ENCODE results near the gene PDE3B. TPM values are rescaled to one million over a fixed set of nuclear protein-coding genes. Genes with fewer than 3 reads are reported as not detected.

PDE3B gene
- total and polyA plus RNA-seq, 9 of the 15 experiments (the other 6 are each of a cell fraction or from before 2014, with no cell fraction given) = 2.3 to 22.5 (median 12.2) TPM

DNA sequence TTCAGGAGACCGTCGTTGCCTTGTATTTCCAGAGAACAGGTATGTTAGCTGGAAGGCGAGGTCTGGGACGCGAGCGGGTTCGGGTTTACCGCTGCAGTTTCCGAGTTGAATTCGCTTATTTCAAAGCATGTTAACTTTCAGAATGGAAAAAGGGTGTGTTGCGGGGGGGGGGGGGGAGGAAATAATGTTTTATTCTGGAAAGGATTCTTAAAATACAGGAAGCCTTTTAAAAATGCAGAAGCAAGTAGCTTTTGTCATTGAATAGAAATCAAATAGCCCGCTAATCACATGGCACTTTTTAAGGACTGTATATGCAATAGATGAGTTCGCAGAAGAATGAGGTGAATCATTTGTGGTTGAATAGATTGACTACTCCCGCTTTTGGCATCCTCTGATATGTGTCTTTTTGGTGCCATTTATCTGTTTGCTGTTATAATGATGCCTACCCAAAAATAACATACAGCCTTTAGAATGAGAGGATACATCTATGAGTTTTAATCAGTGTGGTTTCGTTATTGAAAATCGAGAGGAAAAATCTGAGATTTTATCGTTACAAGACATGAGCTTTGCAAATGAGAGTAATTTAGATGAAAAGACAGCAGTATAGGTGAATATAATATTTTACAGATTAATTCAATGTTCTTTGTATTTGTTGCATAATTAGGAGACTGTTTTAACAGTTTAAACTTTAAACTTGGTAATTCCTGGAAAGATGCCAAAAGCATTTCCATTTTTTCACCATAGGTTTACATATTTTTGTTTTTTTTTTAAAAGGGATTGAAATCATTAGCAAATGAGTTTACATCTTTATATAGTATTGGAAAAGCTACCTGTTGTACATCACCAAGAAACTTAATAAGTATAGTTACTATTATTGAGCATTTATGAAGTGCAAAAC, 1.7 kb downstream of the PDE3B start:
- no peaks in the 10 kb centered on the region for H3K9me3 ChIP-seq (replicated peaks; ENCODE audit: control insufficient read depth, insufficient read depth, low read depth, low read length)
- DNase-seq (ENCODE audit: extremely low read depth in 1 of 4, low spot score in 3 of 4) = peak in 2 of 4 experiments; percentile 38 to 51
- BruUV-seq (replicated peaks) = TSS peak; percentile 41
- H4K20me1 ChIP-seq (replicated peaks; ENCODE audit: control insufficient read depth, insufficient read depth, low read length) = peaks cover 10% of the 10 kb centered on the region
- peak overlapping the region; percentile 75 for H2AFZ ChIP-seq (ENCODE audit: low read depth, low read length)
- H3K4me2 ChIP-seq (ENCODE audit: insufficient read depth, low read length) = peak overlapping the region; percentile 88
- 2% methylated on average over 16 of the region's 17 CpGs for WGBS (ENCODE audit: insufficient coverage, low coverage, missing lambda C conversion rate)
- no peak for ATAC-seq
- peaks cover 16 to 27% of the 10 kb centered on the region in 2 experiments for H3K4me1 ChIP-seq (replicated peaks in 1 of 2; ENCODE audit: control insufficient read depth in 2 of 2, insufficient read depth in 2 of 2, low read length in 2 of 2)
- CTCF ChIA-PET (ENCODE audit: low intra/inter-chr PET ratio) = no interaction called here
- H3K36me3 ChIP-seq (ENCODE audit: control insufficient read depth, insufficient read depth, low read length) = peaks cover 19% of the 10 kb centered on the region
- H3K4me3 ChIP-seq = peak overlapping the region; percentile 77
- peak overlapping the region; percentile 92 for H3K27ac ChIP-seq (ENCODE audit: extremely low read depth, low read depth, low read length)
- POLR2A ChIA-PET = interaction anchor here (0.6 to 1.8 kb wide), 12 partner anchors 8 to 246 kb away, joined by 3 to 6 read pairs (median 4); partner anchors contain the start of gene CYP2R1
- peak; percentile 57 for FAIRE-seq
- H3K79me2 ChIP-seq (ENCODE audit: control insufficient read depth, insufficient read depth, low read length) = peaks cover 99% of the 10 kb centered on the region
- H3K9me1 ChIP-seq (ENCODE audit: control insufficient read depth, insufficient read depth, low read length) = no peaks in the 10 kb centered on the region
- no peaks in the 10 kb centered on the region for H3K27me3 ChIP-seq (ENCODE audit: control insufficient read depth in 2 of 2, insufficient read depth in 2 of 2, low read length in 2 of 2)
- in situ Hi-C loops (cut with MboI) = loop anchor here (10.0 kb wide), 1 partner anchor 250 kb away; the partner anchor contains the start of gene CYP2R1
- intact Hi-C loops (cut with micrococcal nuclease) = no loop called here
- H3K9ac ChIP-seq (ENCODE audit: insufficient read depth in 1 of 2, low read depth in 2 of 2, low read length in 2 of 2) = peak overlapping the region; percentile 80 to 98
- TF ChIP-seq CBFA2T3 (IDR thresholded peaks at IDR 0.05) (peak; percentile 55), NFIX (CRISPR knock-in tag; IDR thresholded peaks at IDR 0.05; ENCODE audit: low read depth) (peak; percentile 68), ZNF780A (CRISPR knock-in tag; IDR thresholded peaks at IDR 0.05) (no peak), RAD21 (CRISPR knock-in tag; conservative IDR thresholded peaks at IDR 0.05 in 1 of 2, IDR thresholded peaks at IDR 0.05 in 1 of 2) (no peak), E2F3 (CRISPR knock-in tag; IDR thresholded peaks at IDR 0.05) (no peak), ETV1 (tag; conservative IDR thresholded peaks at IDR 0.05; ENCODE audit: low read depth) (no peak), CEBPG (CRISPR knock-in tag; IDR thresholded peaks at IDR 0.05) (no peak; the same call in 1 of the 2 replicates), CEBPG (tag; conservative IDR thresholded peaks at IDR 0.05 in 1 of 2, IDR thresholded peaks at IDR 0.05 in 1 of 2) (no peak), MBD2 (IDR thresholded peaks at IDR 0.05; ENCODE audit: borderline replicate concordance, low read depth) (no peak), POLR2H (tag; IDR thresholded peaks at IDR 0.05; ENCODE audit: low read depth) (no peak), ZNF77 (CRISPR knock-in tag; IDR thresholded peaks at IDR 0.05) (no peak), SUPT5H (IDR thresholded peaks at IDR 0.05) (no peak), MCM3 (IDR thresholded peaks at IDR 0.05) (no peak), ZNF766 (CRISPR knock-in tag; conservative IDR thresholded peaks at IDR 0.05) (no peak), ZC3H8 (IDR thresholded peaks at IDR 0.05) (no peak), ZBTB8A (IDR thresholded peaks at IDR 0.05; ENCODE audit: partially characterized antibody) (no peak), SAP30 (IDR thresholded peaks at IDR 0.05; ENCODE audit: borderline replicate concordance, insufficient read depth, low read depth, low read length, poor library complexity, severe bottlenecking) (peak; percentile 2), ETS2 (tag; IDR thresholded peaks at IDR 0.05; ENCODE audit: borderline replicate concordance, poor library complexity, severe bottlenecking) (no peak), SOX6 (IDR thresholded peaks at IDR 0.05) (no peak), VEZF1 (CRISPR knock-in tag; IDR thresholded peaks at IDR 0.05) (peak; percentile 59), GABPA (tag; conservative IDR thresholded peaks at IDR 0.05; ENCODE audit: low read depth) (no peak), ZNF431 (CRISPR knock-in tag; IDR thresholded peaks at IDR 0.05) (no peak)

Data from K562 (cell line).